K562 (cell line): ENCODE data around the gene IGFBP4. TPM values are rescaled to one million over a fixed set of nuclear protein-coding genes. Genes with fewer than 3 reads are reported as not detected.

ENCODE experiments used
- ATF1 ChIP-seq, 2 experiments: fragments of 450-650 bp in 1 of 2; IDR thresholded peaks; 2 replicates each; pipeline ENCODE4 v1.6.1; 2016; ENCODE audit warnings: missing compliant biosample characterization in 1 of 2, missing genetic modification characterization in 1 of 2
- CTBP1 ChIP-seq: fragments of 450-650 bp; IDR thresholded peaks from 2 replicates; pipeline ENCODE4 v1.6.1; 2016; ENCODE audit warnings: borderline replicate concordance
- FIP1L1 ChIP-seq: fragments of 200-400 bp; formaldehyde crosslinking; IDR thresholded peaks from 2 replicates; pipeline ENCODE4 v1.6.1; 2018; ENCODE audit warnings: mild to moderate bottlenecking, low read depth, low read length; ENCODE audit not compliant: poor library complexity, severe bottlenecking
- HNRNPLL ChIP-seq: fragments of 200-400 bp; formaldehyde crosslinking; IDR thresholded peaks from 2 replicates; pipeline ENCODE4 v1.6.1; 2017; ENCODE audit warnings: low read length, low read depth, mild to moderate bottlenecking; ENCODE audit not compliant: poor library complexity, severe bottlenecking
- KLF1 ChIP-seq: fragments of 450-650 bp; IDR thresholded peaks from 2 replicates; pipeline ENCODE4 v1.6.1; 2016; ENCODE audit warnings: missing genetic modification characterization, missing compliant biosample characterization
- MEF2A ChIP-seq: IDR thresholded peaks from 2 replicates; pipeline ENCODE4 v1.6.1; 2011; ENCODE audit warnings: low read depth, mild to moderate bottlenecking, low read length, moderate library complexity; ENCODE audit not compliant: control insufficient read depth
- POLR2AphosphoS5 ChIP-seq: IDR thresholded peaks from 2 replicates; pipeline ENCODE4 v1.6.1; 2011; ENCODE audit warnings: mild to moderate bottlenecking, low read depth, low read length, moderate library complexity; ENCODE audit not compliant: control insufficient read depth, insufficient read depth
- RAD21 ChIP-seq, 2 experiments: fragments of 250-450 bp in 1 of 2; fragments of 450-650 bp in 1 of 2; sonication (Bioruptor Pico) in 1 of 2; formaldehyde crosslinking in 1 of 2; IDR thresholded peaks in 1 of 2; conservative IDR thresholded peaks in 1 of 2; 2 replicates each; pipeline versions ENCODE4 v1.4.0 to v1.8.0; 2020 to 2022; ENCODE audit warnings: mild to moderate bottlenecking in 2 of 2, moderate library complexity in 1 of 2
- SRSF7 ChIP-seq: fragments of 200-400 bp; formaldehyde crosslinking; optimal IDR thresholded peaks from 2 replicates; pipeline ENCODE3; 2017; ENCODE audit warnings: mild to moderate bottlenecking, low read depth, low read length
- TBP ChIP-seq: optimal IDR thresholded peaks from 2 replicates; pipeline ENCODE3; 2011; ENCODE audit warnings: low read depth, low read length, improper control_type of control experiment
- ZNF780A ChIP-seq: fragments of 250-450 bp; sonication (Bioruptor Pico); IDR thresholded peaks from 2 replicates; pipeline ENCODE4 v1.5.0; 2021; ENCODE audit warnings: mild to moderate bottlenecking
- polyA plus RNA-seq, 8 experiments: library from polyadenylated mRNA; depleted of rRNA in 4 of 8; stranded (reverse) in 5 of 8; unstranded in 3 of 8; fragments of >200 nt; fragmentation: Nextera tagmentation in 2 of 8; fragmentation: Illumina TruSeq in 1 of 8; extraction: Ambion mirVana in 2 of 8; extraction: Trizol in 1 of 8; gene quantifications; 2 replicates each; pipeline versions ENCODE4 v1.2.1 to v1.2.3, GENCODE V29; 2011 to 2014; ENCODE audit warnings: inconsistent platforms in 1 of 8, missing spikeins in 1 of 8
- total RNA-seq, 7 experiments: library from RNA; depleted of rRNA in 6 of 7; stranded (reverse); fragments of >200 nt in 6 of 7; fragmentation: Illumina TruSeq in 2 of 7; extraction: Trizol in 2 of 7; gene quantifications; 2 replicates each; pipeline versions ENCODE4 v1.2.1 to v1.2.3, GENCODE V29; 2011 to 2021; ENCODE audit warnings: low replicate concordance in 1 of 7
- TF ChIP-seq, protein P1 (sequence below): fragments of 250-450 bp; sonication (Bioruptor Pico); IDR thresholded peaks from 2 replicates; pipeline ENCODE4 v1.4.0; 2020
- TF ChIP-seq, protein P2 (sequence below): sonication (generic); formaldehyde crosslinking; IDR thresholded peaks from 2 replicates; pipeline ENCODE4 v1.8.0; 2022; ENCODE audit warnings: mild to moderate bottlenecking, missing genetic modification reagents

Gene IGFBP4
- total and polyA plus RNA-seq, 9 of the 15 experiments (the other 6 are each of a cell fraction or from before 2014, with no cell fraction given), result 8.8 to 99.8 (median 18.6) TPM

DNA sequence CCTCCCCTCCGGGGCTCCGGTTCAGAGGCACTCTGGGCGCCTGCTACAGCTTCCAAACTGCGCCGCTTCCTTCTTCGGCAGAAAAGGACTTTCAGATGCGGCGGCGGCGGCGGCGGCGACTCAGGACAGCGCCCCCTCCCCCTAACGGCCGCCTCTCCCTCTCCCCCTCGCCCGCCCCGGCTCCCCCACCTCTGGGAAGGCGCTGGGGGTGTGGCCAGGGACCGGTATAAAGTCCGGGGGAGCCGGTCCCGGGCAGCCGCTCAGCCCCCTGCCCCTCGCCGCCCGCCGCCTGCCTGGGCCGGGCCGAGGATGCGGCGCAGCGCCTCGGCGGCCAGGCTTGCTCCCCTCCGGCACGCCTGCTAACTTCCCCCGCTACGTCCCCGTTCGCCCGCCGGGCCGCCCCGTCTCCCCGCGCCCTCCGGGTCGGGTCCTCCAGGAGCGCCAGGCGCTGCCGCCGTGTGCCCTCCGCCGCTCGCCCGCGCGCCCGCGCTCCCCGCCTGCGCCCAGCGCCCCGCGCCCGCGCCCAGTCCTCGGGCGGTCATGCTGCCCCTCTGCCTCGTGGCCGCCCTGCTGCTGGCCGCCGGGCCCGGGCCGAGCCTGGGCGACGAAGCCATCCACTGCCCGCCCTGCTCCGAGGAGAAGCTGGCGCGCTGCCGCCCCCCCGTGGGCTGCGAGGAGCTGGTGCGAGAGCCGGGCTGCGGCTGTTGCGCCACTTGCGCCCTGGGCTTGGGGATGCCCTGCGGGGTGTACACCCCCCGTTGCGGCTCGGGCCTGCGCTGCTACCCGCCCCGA, at the start of gene IGFBP4 (continued):
- TF ChIP-seq KLF1 (tag), result 0 out of 2 replicates have a peak, but pooled peaks have one; percentile 34
- TF ChIP-seq, protein P1, sequence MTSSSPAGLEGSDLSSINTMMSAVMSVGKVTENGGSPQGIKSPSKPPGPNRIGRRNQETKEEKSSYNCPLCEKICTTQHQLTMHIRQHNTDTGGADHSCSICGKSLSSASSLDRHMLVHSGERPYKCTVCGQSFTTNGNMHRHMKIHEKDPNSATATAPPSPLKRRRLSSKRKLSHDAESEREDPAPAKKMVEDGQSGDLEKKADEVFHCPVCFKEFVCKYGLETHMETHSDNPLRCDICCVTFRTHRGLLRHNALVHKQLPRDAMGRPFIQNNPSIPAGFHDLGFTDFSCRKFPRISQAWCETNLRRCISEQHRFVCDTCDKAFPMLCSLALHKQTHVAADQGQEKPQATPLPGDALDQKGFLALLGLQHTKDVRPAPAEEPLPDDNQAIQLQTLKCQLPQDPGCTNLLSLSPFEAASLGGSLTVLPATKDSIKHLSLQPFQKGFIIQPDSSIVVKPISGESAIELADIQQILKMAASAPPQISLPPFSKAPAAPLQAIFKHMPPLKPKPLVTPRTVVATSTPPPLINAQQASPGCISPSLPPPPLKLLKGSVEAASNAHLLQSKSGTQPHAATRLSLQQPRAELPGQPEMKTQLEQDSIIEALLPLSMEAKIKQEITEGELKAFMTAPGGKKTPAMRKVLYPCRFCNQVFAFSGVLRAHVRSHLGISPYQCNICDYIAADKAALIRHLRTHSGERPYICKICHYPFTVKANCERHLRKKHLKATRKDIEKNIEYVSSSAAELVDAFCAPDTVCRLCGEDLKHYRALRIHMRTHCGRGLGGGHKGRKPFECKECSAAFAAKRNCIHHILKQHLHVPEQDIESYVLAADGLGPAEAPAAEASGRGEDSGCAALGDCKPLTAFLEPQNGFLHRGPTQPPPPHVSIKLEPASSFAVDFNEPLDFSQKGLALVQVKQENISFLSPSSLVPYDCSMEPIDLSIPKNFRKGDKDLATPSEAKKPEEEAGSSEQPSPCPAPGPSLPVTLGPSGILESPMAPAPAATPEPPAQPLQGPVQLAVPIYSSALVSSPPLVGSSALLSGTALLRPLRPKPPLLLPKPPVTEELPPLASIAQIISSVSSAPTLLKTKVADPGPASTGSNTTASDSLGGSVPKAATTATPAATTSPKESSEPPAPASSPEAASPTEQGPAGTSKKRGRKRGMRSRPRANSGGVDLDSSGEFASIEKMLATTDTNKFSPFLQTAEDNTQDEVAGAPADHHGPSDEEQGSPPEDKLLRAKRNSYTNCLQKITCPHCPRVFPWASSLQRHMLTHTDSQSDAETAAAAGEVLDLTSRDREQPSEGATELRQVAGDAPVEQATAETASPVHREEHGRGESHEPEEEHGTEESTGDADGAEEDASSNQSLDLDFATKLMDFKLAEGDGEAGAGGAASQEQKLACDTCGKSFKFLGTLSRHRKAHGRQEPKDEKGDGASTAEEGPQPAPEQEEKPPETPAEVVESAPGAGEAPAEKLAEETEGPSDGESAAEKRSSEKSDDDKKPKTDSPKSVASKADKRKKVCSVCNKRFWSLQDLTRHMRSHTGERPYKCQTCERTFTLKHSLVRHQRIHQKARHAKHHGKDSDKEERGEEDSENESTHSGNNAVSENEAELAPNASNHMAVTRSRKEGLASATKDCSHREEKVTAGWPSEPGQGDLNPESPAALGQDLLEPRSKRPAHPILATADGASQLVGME (CRISPR knock-in tag), result 0 out of 2 replicates have a peak, but pooled peaks have one; percentile 49
- TF ChIP-seq RAD21 (CRISPR knock-in tag; conservative IDR thresholded peaks at IDR 0.05 in 1 of 2, IDR thresholded peaks at IDR 0.05 in 1 of 2), result peak; percentile 42 to 67
- peak; percentile 7 for TF ChIP-seq TBP
- TF ChIP-seq HNRNPLL, result peak; percentile 96
- TF ChIP-seq, protein P2, sequence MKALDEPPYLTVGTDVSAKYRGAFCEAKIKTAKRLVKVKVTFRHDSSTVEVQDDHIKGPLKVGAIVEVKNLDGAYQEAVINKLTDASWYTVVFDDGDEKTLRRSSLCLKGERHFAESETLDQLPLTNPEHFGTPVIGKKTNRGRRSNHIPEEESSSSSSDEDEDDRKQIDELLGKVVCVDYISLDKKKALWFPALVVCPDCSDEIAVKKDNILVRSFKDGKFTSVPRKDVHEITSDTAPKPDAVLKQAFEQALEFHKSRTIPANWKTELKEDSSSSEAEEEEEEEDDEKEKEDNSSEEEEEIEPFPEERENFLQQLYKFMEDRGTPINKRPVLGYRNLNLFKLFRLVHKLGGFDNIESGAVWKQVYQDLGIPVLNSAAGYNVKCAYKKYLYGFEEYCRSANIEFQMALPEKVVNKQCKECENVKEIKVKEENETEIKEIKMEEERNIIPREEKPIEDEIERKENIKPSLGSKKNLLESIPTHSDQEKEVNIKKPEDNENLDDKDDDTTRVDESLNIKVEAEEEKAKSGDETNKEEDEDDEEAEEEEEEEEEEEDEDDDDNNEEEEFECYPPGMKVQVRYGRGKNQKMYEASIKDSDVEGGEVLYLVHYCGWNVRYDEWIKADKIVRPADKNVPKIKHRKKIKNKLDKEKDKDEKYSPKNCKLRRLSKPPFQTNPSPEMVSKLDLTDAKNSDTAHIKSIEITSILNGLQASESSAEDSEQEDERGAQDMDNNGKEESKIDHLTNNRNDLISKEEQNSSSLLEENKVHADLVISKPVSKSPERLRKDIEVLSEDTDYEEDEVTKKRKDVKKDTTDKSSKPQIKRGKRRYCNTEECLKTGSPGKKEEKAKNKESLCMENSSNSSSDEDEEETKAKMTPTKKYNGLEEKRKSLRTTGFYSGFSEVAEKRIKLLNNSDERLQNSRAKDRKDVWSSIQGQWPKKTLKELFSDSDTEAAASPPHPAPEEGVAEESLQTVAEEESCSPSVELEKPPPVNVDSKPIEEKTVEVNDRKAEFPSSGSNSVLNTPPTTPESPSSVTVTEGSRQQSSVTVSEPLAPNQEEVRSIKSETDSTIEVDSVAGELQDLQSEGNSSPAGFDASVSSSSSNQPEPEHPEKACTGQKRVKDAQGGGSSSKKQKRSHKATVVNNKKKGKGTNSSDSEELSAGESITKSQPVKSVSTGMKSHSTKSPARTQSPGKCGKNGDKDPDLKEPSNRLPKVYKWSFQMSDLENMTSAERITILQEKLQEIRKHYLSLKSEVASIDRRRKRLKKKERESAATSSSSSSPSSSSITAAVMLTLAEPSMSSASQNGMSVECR (CRISPR knock-in tag), result 0 out of 2 replicates have a peak, but pooled peaks have one; percentile 44
- TF ChIP-seq MEF2A, result no peak
- no peak for TF ChIP-seq ATF1 (CRISPR knock-in tag; IDR thresholded peaks at IDR 0.05)
- no peak for TF ChIP-seq ATF1 (tag; IDR thresholded peaks at IDR 0.05)
- TF ChIP-seq FIP1L1, result peak; percentile 55
- TF ChIP-seq ZNF780A (CRISPR knock-in tag), result no peak
- peak; percentile 57; the same call in 1 of the 2 replicates for TF ChIP-seq CTBP1
- no peak for TF ChIP-seq SRSF7
- TF ChIP-seq POLR2AphosphoS5, result peak; percentile 37
